Measurements from ENCODE around the gene ATAT1.
A peak's percentile ranks its signal among the peaks of the same experiment; 100 is the strongest.

ATAT1 gene

GRCh38 chr6:30626484-30627366 lies at the start of gene ATAT1:
Gene ATAT1, plus strand, starts transcription at chr6:30626874.
- DNase-seq (ENCODE audit: low read depth in 1 of 2, low spot score in 1 of 2) = peak; percentile 73 to 82

- DNase-seq (ENCODE audit: low read depth in 1 of 2, low spot score in 1 of 2) = no peak
These were observed 48.6 kb upstream of the ATAT1 start for GRCh38 chr6:30578051-30578450.

GRCh38 chr6:30583921-30584320 lies 42.8 kb upstream of the ATAT1 start:
- no peak for DNase-seq (ENCODE audit: low read depth in 1 of 2, low spot score in 1 of 2)

GRCh38 chr6:30589754-30590358 lies 36.8 kb upstream of the ATAT1 start:
- DNase-seq (ENCODE audit: low read depth in 1 of 2, low spot score in 1 of 2) = no peak

- DNase-seq (ENCODE audit: low read depth in 1 of 2, low spot score in 1 of 2) = no peak
These were observed 36.2 kb upstream of the ATAT1 start for GRCh38 chr6:30590509-30590908.

- DNase-seq (ENCODE audit: low read depth in 1 of 2, low spot score in 1 of 2) = no peak
These were observed 35.7 kb upstream of the ATAT1 start for GRCh38 chr6:30591008-30591407.

- DNase-seq (ENCODE audit: low read depth in 1 of 2, low spot score in 1 of 2) = no peak
These were observed 34.4 kb upstream of the ATAT1 start for GRCh38 chr6:30592287-30592686.

GRCh38 chr6:30597315-30598144 lies 29.1 kb upstream of the ATAT1 start:
- DNase-seq (ENCODE audit: low read depth in 1 of 2, low spot score in 1 of 2) = peak; percentile 53 to 55

- no peak for DNase-seq (ENCODE audit: low read depth in 1 of 2, low spot score in 1 of 2)
These were observed 27.6 kb upstream of the ATAT1 start for GRCh38 chr6:30598912-30599624.

GRCh38 chr6:30599625-30600324 lies 26.9 kb upstream of the ATAT1 start:
- DNase-seq (ENCODE audit: low read depth in 1 of 2, low spot score in 1 of 2) = no peak

GRCh38 chr6:30600451-30600961 lies 26.2 kb upstream of the ATAT1 start:
- no peak for DNase-seq (ENCODE audit: low read depth in 1 of 2, low spot score in 1 of 2)

- DNase-seq (ENCODE audit: low read depth in 1 of 2, low spot score in 1 of 2) = no peak
These were observed 25.2 kb upstream of the ATAT1 start for GRCh38 chr6:30601436-30601814.

- DNase-seq (ENCODE audit: low read depth in 1 of 2, low spot score in 1 of 2) = no peak
These were observed 24.6 kb upstream of the ATAT1 start for GRCh38 chr6:30601815-30602641.

GRCh38 chr6:30603961-30604360 lies 22.7 kb upstream of the ATAT1 start:
- no peak for DNase-seq (ENCODE audit: low read depth in 1 of 2, low spot score in 1 of 2)

- no peak for DNase-seq (ENCODE audit: low read depth in 1 of 2, low spot score in 1 of 2)
These were observed 16.6 kb upstream of the ATAT1 start for GRCh38 chr6:30610065-30610464.

- no peak for DNase-seq (ENCODE audit: low read depth in 1 of 2, low spot score in 1 of 2)
These were observed 15.4 kb upstream of the ATAT1 start for GRCh38 chr6:30611150-30611855.

- DNase-seq (ENCODE audit: low read depth in 1 of 2, low spot score in 1 of 2) = no peak
These were observed 14.8 kb upstream of the ATAT1 start for GRCh38 chr6:30611856-30612194.

- no peak for DNase-seq (ENCODE audit: low read depth in 1 of 2, low spot score in 1 of 2)
These were observed 14.5 kb upstream of the ATAT1 start for GRCh38 chr6:30612213-30612612.

- no peak for DNase-seq (ENCODE audit: low read depth in 1 of 2, low spot score in 1 of 2)
These were observed 13.9 kb upstream of the ATAT1 start for GRCh38 chr6:30612687-30613248.
